SW 1271 (cell line): ENCODE measurements around the gene IRAK2.
A peak's percentile ranks its signal among the peaks of the same experiment; 100 is the strongest.
"Not testable (repeated sequence)": the region's sequence is repeated elsewhere in the genome, so short reads cannot be mapped to it uniquely, and the experiment has no call there.

Experiments used
- DNase-seq, 2 experiments: peaks; one replicate each; lab custom pipeline; 2025; lab: John Stamatoyannopoulos, UW

Gene IRAK2

DNA sequence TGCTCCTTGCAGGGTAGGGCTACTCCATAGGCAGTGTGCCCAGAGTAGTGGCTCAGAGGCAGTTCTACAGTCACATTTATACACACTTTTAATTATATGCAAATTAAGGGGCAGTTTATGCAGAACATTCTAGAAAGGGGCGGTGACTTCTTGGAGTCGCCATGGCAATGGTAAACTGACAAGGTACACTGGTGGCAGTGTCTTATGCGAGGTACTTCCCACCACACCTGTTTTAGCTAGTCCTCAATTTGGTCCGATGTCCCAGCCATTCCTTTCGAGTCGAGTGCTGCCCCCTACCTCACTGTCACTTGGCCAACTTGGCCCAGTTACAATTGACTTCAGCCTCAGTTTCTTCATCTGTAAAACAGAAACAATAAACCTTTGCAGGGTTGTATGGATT lies 3.8 kb upstream of the IRAK2 start:
- DNase-seq: no peak

DNA sequence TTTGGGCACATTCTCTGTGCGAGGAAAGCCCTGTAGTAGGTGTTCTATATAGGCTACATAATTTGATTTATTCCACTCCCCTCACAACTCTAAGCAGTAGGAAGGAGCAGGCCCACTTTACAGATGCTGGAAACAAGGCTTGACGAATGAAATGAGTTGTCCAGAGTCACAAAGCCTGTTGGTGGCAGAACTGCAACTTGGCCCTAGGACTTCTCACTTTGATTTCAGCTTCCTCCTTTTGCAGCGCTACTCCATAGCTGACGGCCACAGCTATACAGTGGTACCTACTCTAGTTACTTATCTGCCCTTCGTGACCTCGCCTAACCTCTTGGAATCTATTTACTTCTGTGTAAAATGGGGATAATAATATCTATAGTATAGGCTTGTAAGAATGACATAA lies 2.5 kb upstream of the IRAK2 start:
- DNase-seq: no peak

DNA sequence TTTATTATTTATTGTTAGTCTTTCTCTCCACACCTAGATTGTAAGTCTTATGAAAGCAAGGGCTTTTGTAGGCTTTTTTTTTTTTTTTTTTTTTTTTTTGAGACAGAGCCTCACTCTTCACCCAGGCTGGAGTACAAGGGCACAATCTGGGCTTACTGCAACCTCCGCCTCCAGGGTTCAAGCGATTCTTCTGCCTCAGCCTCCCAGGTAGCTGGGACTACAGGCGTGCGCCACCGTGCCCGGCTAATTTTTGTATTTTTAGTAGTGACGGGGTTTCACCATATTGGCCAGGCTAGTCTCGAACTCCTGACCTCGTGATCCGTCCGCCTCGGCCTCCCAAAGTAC lies 546 bp upstream of the IRAK2 start:
- not testable (repeated sequence) for DNase-seq

- no peak for DNase-seq
Measured at GRCh38 chr3:10166213-10166604, 1.5 kb downstream of the IRAK2 start.

GRCh38 chr3:10169000-10169496 lies 4.3 kb downstream of the IRAK2 start:
- DNase-seq: no peak

GRCh38 chr3:10170915-10171478 lies 6.3 kb downstream of the IRAK2 start:
- no peak for DNase-seq

- DNase-seq: no peak
Measured at GRCh38 chr3:10173095-10173925, 8.6 kb downstream of the IRAK2 start.

DNA sequence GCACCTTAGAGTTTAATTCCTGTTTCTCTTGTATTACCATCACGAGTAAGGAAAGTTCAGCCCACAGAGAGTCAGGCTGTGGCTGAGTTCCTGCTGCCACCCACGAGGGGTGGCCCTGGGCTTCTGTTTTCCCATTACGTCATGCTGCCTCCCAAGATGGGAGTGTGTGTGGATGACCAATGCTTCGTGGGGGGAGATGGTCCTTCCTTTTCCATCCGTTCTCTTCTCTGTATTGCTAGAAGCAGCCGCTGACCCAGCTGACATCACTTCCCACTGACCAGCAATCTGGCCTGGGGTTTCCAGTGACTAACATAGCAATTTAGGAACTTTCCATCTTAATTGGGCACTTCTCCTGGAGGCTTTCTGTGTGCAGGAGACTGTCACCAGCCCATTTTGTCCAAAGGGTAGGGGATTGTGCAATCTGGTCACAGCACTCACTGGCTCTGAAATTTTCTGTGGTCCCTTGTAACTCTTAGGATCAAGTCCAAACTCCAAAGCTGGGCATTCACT lies 9.3 kb downstream of the IRAK2 start:
- DNase-seq: peak; percentile 58 to 87

GRCh38 chr3:10175334-10175733 lies 10.6 kb downstream of the IRAK2 start:
- DNase-seq: not testable (repeated sequence)

- not testable (repeated sequence) for DNase-seq
Measured at GRCh38 chr3:10176150-10176549, 11.4 kb downstream of the IRAK2 start.

DNA sequence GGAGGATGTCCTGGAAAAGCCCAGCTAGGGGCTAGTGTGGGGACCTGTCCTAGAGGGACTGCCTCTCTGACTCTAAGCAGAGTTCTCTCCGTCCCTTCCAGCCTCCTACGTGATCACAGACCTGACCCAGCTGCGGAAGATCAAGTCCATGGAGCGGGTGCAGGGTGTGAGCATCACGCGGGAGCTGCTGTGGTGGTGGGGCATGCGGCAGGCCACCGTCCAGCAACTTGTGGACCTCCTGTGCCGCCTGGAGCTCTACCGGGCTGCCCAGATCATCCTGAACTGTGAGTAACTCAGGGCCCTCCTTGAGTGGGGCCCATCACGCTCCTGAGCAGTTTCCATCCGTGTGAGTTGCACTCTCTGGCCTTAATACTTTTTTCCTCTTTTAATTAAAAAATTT lies 13.0 kb downstream of the IRAK2 start:
- DNase-seq: no peak

- no peak for DNase-seq
Measured at GRCh38 chr3:10178892-10179291, 14.2 kb downstream of the IRAK2 start.

DNA sequence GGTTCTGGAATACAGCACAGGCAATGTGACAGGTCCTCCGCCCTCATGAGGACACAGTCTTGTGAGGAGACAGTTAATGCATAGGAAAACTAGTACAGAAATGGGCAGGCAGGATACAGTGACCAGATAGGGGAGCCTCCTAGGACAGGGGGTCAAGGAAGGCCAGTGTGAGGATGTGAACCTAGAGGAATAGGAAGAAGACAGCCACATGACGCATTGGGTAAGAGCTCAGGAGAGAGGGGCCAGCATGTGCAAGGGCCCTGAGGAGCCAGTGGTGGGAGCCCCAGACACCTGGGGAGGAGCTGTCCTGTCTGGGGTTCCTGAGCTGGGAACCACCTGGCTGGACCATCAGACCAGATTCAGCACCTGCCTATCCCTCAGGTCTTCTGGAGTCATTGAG lies 15.6 kb downstream of the IRAK2 start:
- DNase-seq: no peak

DNA sequence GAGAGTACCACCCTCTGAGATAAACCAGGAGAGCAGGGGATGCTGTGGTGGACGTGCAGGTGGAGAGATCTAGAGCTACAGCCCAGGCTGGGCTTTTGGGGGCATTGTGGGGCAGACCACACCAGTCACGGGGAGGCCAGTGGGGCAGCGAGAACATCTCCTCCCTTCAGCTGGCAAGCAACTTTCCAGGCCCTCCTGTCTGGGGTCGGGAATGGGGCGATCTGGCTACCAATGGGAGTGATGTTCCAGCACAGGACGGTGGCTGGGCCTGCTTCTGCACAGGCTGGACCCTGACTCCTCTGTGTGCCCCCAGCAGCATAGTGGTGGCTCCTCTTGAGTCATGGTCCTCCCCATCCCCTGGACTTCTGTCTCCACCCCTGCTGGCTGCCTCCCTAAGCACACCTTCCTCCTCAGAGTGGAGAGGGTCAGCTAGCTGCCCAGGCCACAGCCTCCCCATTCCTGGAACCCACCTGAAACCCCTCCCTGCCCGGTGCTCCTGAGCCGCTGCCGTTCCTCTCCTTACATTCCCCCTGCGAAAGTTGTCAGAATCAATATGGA lies 16.1 kb downstream of the IRAK2 start:
- DNase-seq: no peak

DNA sequence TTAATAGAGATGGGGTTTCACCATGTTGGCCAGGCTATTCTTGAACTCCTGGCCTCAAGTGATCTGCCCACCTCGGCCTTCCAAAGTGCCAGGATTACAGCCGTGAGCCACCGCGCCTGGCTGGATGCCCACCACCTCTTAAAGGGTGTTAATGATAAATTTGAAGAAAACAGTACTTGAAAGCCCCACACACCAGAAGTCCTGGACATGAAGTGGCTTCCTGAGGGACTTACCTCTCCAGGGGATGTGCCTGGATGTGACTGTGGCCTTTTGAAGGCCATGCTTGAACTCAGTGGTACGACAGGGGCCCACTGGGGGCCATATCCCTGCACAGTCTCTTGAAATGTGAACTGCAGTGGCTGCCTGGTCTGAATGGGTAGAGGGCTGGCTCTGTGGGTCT lies 18.2 kb downstream of the IRAK2 start:
- DNase-seq: no peak

DNA sequence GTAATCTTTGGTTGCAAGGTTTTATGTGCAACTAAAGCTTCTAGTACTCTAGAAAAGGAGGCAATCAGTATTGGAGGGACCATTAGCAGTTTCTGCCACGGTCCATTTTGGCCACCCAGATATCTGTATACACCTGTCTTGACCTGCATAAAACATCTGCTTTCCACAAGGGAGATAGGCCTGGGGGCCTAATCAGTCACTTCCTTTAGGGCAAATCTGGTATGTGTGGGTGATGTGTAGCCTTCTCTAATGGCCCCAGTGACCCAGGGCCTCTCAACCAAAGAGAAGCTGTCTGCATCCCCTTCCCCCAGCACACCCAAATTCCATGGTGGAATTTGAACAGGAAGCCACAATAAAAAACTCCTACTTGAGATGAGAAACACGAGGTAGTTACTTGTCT lies 19.5 kb downstream of the IRAK2 start:
- DNase-seq: no peak

- no peak for DNase-seq
Measured at GRCh38 chr3:10185804-10186762, 21.4 kb downstream of the IRAK2 start.

- DNase-seq: no peak
Measured at GRCh38 chr3:10187290-10187876, 22.7 kb downstream of the IRAK2 start.

GRCh38 chr3:10187944-10188343 lies 23.2 kb downstream of the IRAK2 start:
- DNase-seq: no peak

DNA sequence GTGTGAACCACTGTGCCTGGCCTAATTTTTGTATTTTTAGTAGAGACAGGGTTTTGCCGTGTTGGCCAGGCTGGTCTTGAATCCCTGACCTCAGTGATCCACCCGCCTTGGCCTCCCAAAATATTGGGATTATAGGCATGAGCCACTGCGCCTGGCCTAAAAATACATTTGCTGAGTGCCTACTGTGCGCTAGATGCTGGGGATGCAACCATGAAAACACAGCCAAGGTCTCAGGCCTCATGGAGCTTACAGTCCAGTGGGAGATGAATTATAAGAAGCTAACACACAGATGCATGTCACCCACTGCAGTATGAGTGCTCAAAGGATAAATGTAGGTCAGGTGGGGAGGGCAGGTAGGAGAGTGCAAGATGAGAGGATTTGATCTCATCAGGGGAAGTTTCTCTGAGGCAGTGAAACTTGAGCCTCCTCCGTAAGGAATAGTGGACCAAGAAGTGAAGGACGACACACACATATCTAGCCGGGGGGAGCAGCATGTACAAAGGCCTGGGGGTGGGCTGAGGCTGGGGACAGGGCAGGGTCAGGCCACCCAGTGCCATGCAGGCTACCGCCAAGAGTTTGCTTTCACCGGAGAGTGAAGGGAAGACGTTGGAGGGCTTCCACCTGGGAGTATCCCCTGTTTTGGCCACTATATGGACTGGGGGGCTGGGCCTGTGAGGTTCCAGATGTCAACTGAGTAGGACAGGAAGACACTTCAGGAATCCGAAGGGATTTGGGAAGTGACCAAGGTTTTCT lies 24.3 kb downstream of the IRAK2 start:
- no peak for DNase-seq
